H1 (cell line): ENCODE data around the gene ITM2B. TPM values are rescaled to one million over a fixed set of nuclear protein-coding genes. Genes with fewer than 3 reads are reported as not detected.

Experiments
- EGR1 ChIP-seq: IDR thresholded peaks from 2 replicates; pipeline ENCODE4 v1.6.1; 2011; ENCODE audit warnings: low read depth, low read length, borderline replicate concordance
- KDM5A ChIP-seq: fragments of 200-600 bp; IDR thresholded peaks from 2 replicates; pipeline ENCODE4 v1.7.1; 2012; ENCODE audit warnings: mild to moderate bottlenecking, low read length, inconsistent platforms, mixed read lengths
- TAF1 ChIP-seq: IDR thresholded peaks from 2 replicates; pipeline ENCODE4 v1.6.1; 2011; ENCODE audit warnings: mild to moderate bottlenecking, low read depth, low read length
- TCF12 ChIP-seq: IDR thresholded peaks from 2 replicates; pipeline ENCODE4 v1.6.1; 2011; ENCODE audit warnings: low read depth, mild to moderate bottlenecking, low read length
- polyA plus RNA-seq, 7 experiments: library from polyadenylated mRNA; depleted of rRNA in 3 of 7; stranded (reverse) in 5 of 7; unstranded in 2 of 7; fragments of >200 nt in 5 of 7; fragments of 200-250 nt in 2 of 7; gene quantifications; 1 replicate in 5 of 7; 2 replicates in 1 of 7; 4 replicates in 1 of 7; pipeline versions ENCODE4 v1.2.1 to v1.2.3, GENCODE V29; 2011 to 2013; ENCODE audit warnings: missing spikeins in 2 of 7, mixed read lengths in 2 of 7
- total RNA-seq: library from RNA; stranded (reverse); fragmentation: NEBNext Ultra II Directional; extraction: Animal tissue kit (Norgen Biotek cat#: 25700); gene quantifications from 2 replicates; pipeline ENCODE4 v1.2.1, GENCODE V29; 2021
- TF ChIP-seq, protein P1 (sequence below), 3 experiments: IDR thresholded peaks; 1 replicate in 2 of 3; 2 replicates in 1 of 3; pipeline versions ENCODE4 v1.5.1 to v1.6.1; 2011; ENCODE audit warnings: low read length in 3 of 3, mild to moderate bottlenecking in 3 of 3, inconsistent platforms in 2 of 3, low read depth in 1 of 3, moderate library complexity in 1 of 3; ENCODE audit not compliant: insufficient read depth in 1 of 3; ENCODE audit errors: control extremely low read depth in 1 of 3

Gene ITM2B
- total and polyA plus RNA-seq, 2 of the 8 experiments (the other 6 are each of a cell fraction or from before 2014, with no cell fraction given), result 132 to 184 TPM

GRCh38 chr13:48318821-48319511 lies 86.0 kb downstream of the ITM2B start (continued):
- TF ChIP-seq, protein P1, sequence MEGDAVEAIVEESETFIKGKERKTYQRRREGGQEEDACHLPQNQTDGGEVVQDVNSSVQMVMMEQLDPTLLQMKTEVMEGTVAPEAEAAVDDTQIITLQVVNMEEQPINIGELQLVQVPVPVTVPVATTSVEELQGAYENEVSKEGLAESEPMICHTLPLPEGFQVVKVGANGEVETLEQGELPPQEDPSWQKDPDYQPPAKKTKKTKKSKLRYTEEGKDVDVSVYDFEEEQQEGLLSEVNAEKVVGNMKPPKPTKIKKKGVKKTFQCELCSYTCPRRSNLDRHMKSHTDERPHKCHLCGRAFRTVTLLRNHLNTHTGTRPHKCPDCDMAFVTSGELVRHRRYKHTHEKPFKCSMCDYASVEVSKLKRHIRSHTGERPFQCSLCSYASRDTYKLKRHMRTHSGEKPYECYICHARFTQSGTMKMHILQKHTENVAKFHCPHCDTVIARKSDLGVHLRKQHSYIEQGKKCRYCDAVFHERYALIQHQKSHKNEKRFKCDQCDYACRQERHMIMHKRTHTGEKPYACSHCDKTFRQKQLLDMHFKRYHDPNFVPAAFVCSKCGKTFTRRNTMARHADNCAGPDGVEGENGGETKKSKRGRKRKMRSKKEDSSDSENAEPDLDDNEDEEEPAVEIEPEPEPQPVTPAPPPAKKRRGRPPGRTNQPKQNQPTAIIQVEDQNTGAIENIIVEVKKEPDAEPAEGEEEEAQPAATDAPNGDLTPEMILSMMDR (IDR thresholded peaks at IDR 0.05; ENCODE audit: control extremely low read depth in 1 of 3, insufficient read depth in 1 of 3, low read depth in 1 of 3, low read length in 3 of 3), result no peak
- TF ChIP-seq TAF1 (no peak), EGR1 (no peak), KDM5A (no peak), TCF12 (no peak)
- TF ChIP-seq, all 59 proteins: peak for 0

Other genes with a start within 250 kb of the ITM2B start
- gene SUCLA2, start 231.9 kb upstream of the ITM2B start, total RNA-seq, result 69.1 and 78.8 TPM in 2 replicates
- gene SUCLA2, start 231.9 kb upstream of the ITM2B start, polyA plus RNA-seq (2011; rRNA removed), result 19.4 and 23.5 TPM in 2 replicates
- 64.3 and 65.9 TPM in 2 replicates for gene NUDT15, start 195.5 kb upstream of the ITM2B start, total RNA-seq
- 26.4 and 37.8 TPM in 2 replicates for gene NUDT15, start 195.5 kb upstream of the ITM2B start, polyA plus RNA-seq (2011; rRNA removed)
- 43.3 and 48.1 TPM in 2 replicates for gene MED4, start 138.1 kb upstream of the ITM2B start, total RNA-seq
- 14.5 and 25.7 TPM in 2 replicates for gene MED4, start 138.1 kb upstream of the ITM2B start, polyA plus RNA-seq (2011; rRNA removed)
- 16.1 and 17.5 TPM in 2 replicates for gene RB1, start 70.5 kb downstream of the ITM2B start, total RNA-seq
- gene RB1, start 70.5 kb downstream of the ITM2B start, polyA plus RNA-seq (2011; rRNA removed), result 2.9 and 4.1 TPM in 2 replicates
- 0.84 and 0.97 TPM in 2 replicates for gene LPAR6, start 179.9 kb downstream of the ITM2B start, total RNA-seq
- gene LPAR6, start 179.9 kb downstream of the ITM2B start, polyA plus RNA-seq (2011; rRNA removed), result 0.24 and 0.50 TPM in 2 replicates